GM12878 (cell line): Measurements from ENCODE around the gene SIRT2. TPM values are rescaled to one million over a fixed set of nuclear protein-coding genes. Genes with fewer than 3 reads are reported as not detected.

Experiments
- ATAC-seq: fragments of 200-7000 bp; cut with Tn5 transposase; 3 replicates; pipeline ENCODE4 v1.9.1; 2020; ENCODE audit warnings: mild to moderate bottlenecking, moderate library complexity
- BruUV-seq: library from RNA; stranded (reverse); fragments of 400-500 nt; replicated peaks from 2 replicates; lab custom pipeline; 2021; lab: Mats Ljungman, UMichigan
- CTCF ChIA-PET: fragments of 300-600 bp; sonication (Branson Sonifier 250); formaldehyde crosslinking; extraction: SDS; loops from one replicate; lab custom pipeline; 2021; ENCODE audit warnings: inconsistent platforms; lab: Yijun Ruan, JAX
- POLR2A ChIA-PET: fragments of 350-600 bp; formaldehyde crosslinking; extraction: SDS; loops from one replicate; lab custom pipeline; 2021; ENCODE audit warnings: inconsistent platforms; lab: Charles Lee
- RAD21 ChIA-PET: fragments of 300-600 bp; sonication (Branson Sonifier 250); formaldehyde crosslinking; loops from one replicate; lab custom pipeline; 2023; ENCODE audit warnings: antibody characterized with exemption; ENCODE audit not compliant: unreplicated experiment; lab: Charles Lee
- SMC1A ChIA-PET: fragments of 300-600 bp; sonication (Branson Sonifier 250); formaldehyde crosslinking; loops from one replicate; lab custom pipeline; 2023; ENCODE audit not compliant: unreplicated experiment, uncharacterized antibody; lab: Charles Lee
- DNase-seq: peaks from one replicate; pipeline ENCODE4 v3.0.0-alpha.2; 2011; ENCODE audit warnings: low read depth, low spot score
- FAIRE-seq: peaks from 3 replicates; lab custom pipeline; 2011; peaks lifted over from hg19 to GRCh38; lab: Jason Lieb, UNC
- H2AFZ ChIP-seq: 2 replicates; pipeline ENCODE4 v1.6.0; 2011; ENCODE audit warnings: low read depth, low read length, control low read depth; ENCODE audit not compliant: control insufficient read depth
- H3K27ac ChIP-seq: 2 replicates; pipeline ENCODE4 v1.5.1; 2011; ENCODE audit warnings: control low read depth; ENCODE audit not compliant: control insufficient read depth, insufficient read depth
- H3K27me3 ChIP-seq, 2 experiments: replicated peaks in 1 of 2; 2 replicates each; pipeline versions ENCODE4 v1.6.0 to v1.6.1; 2011; ENCODE audit warnings: low read length in 1 of 2; ENCODE audit not compliant: control insufficient read depth in 2 of 2, insufficient read depth in 2 of 2
- H3K36me3 ChIP-seq, 2 experiments: 2 replicates each; pipeline ENCODE4 v1.5.1; 2011; ENCODE audit warnings: low read length in 1 of 2; ENCODE audit not compliant: control insufficient read depth in 2 of 2, insufficient read depth in 2 of 2
- H3K4me1 ChIP-seq: 2 replicates; pipeline ENCODE4 v1.6.1; 2011; ENCODE audit warnings: mild to moderate bottlenecking, low read length, moderate library complexity, mixed read lengths; ENCODE audit not compliant: control insufficient read depth, insufficient read depth
- H3K4me2 ChIP-seq: 2 replicates; pipeline ENCODE4 v1.6.0; 2011; ENCODE audit warnings: control low read depth; ENCODE audit not compliant: control insufficient read depth, insufficient read depth
- H3K4me3 ChIP-seq: fragments of 200-600 bp; sonication (generic); 2 replicates; pipeline ENCODE4 v1.5.1; 2016
- H3K79me2 ChIP-seq: 2 replicates; pipeline ENCODE4 v1.6.0; 2011; ENCODE audit warnings: low read length; ENCODE audit not compliant: control insufficient read depth, insufficient read depth
- H3K9ac ChIP-seq: 2 replicates; pipeline ENCODE4 v1.8.0; 2011; ENCODE audit warnings: low read length, control low read depth, mixed read lengths; ENCODE audit not compliant: control insufficient read depth, insufficient read depth
- H3K9me3 ChIP-seq: replicated peaks from 3 replicates; pipeline ENCODE4 v1.5.1; 2011; ENCODE audit warnings: mild to moderate bottlenecking, low read length; ENCODE audit not compliant: control insufficient read depth, insufficient read depth
- H4K20me1 ChIP-seq: 2 replicates; pipeline ENCODE4 v1.6.0; 2011; ENCODE audit not compliant: control insufficient read depth, insufficient read depth
- BHLHE40 ChIP-seq, 2 experiments: fragments of 450-650 bp in 1 of 2; IDR thresholded peaks; 2 replicates each; pipeline ENCODE4 v1.6.1; 2011 to 2017; ENCODE audit warnings: low read depth in 2 of 2, borderline replicate concordance in 1 of 2, improper control_type of control experiment in 1 of 2, low read length in 1 of 2, mild to moderate bottlenecking in 1 of 2
- CBX3 ChIP-seq: fragments of 200-600 bp; sonication (generic); IDR thresholded peaks from 2 replicates; pipeline ENCODE4 v1.6.1; 2016; ENCODE audit warnings: low read depth, borderline replicate concordance
- CEBPB ChIP-seq, 2 experiments: fragments of 150-350 bp in 1 of 2; IDR thresholded peaks; 2 replicates each; pipeline ENCODE4 v1.6.1; 2012 to 2014; ENCODE audit warnings: low read depth in 2 of 2, low read length in 2 of 2, borderline replicate concordance in 1 of 2, inconsistent platforms in 1 of 2
- CTCF ChIP-seq, 3 experiments: IDR thresholded peaks in 2 of 3; conservative IDR thresholded peaks in 1 of 3; 2 replicates each; pipeline ENCODE4 v1.5.1; 2011; ENCODE audit warnings: low read depth in 3 of 3, low read length in 3 of 3, mild to moderate bottlenecking in 3 of 3, control low read depth in 2 of 3, moderate library complexity in 2 of 3, inconsistent platforms in 1 of 3, mixed read lengths in 1 of 3; ENCODE audit not compliant: control insufficient read depth in 2 of 3, insufficient read depth in 1 of 3; ENCODE audit errors: extremely low read depth in 1 of 3
- EP300 ChIP-seq, 2 experiments: fragments of 150-350 bp in 1 of 2; IDR thresholded peaks; 2 replicates each; pipeline ENCODE4 v1.6.1; 2011 to 2012; ENCODE audit warnings: low read depth in 2 of 2, low read length in 2 of 2, borderline replicate concordance in 1 of 2, improper control_type of control experiment in 1 of 2, inconsistent platforms in 1 of 2; ENCODE audit not compliant: control insufficient read depth in 1 of 2
- HDAC2 ChIP-seq: fragments of 200-600 bp; sonication (generic); IDR thresholded peaks from 2 replicates; pipeline ENCODE4 v1.6.1; 2017
- KAT2A ChIP-seq: conservative IDR thresholded peaks from 2 replicates; pipeline ENCODE4 v1.6.1; 2011; ENCODE audit warnings: low read depth, low read length; ENCODE audit not compliant: control insufficient read depth
- PAX5 ChIP-seq: IDR thresholded peaks from 2 replicates; pipeline ENCODE4 v1.6.1; 2011; ENCODE audit warnings: low read depth, low read length, borderline replicate concordance
- PBX3 ChIP-seq: IDR thresholded peaks from 2 replicates; pipeline ENCODE4 v1.6.1; 2011; ENCODE audit warnings: mild to moderate bottlenecking, low read depth, low read length, moderate library complexity; ENCODE audit not compliant: insufficient replicate concordance
- PML ChIP-seq: IDR thresholded peaks from 2 replicates; pipeline ENCODE4 v1.6.1; 2012; ENCODE audit warnings: low read length, inconsistent platforms
- POLR2AphosphoS2 ChIP-seq: IDR thresholded peaks from 2 replicates; pipeline ENCODE4 v1.6.1; 2011; ENCODE audit warnings: low read depth, mild to moderate bottlenecking, low read length, improper control_type of control experiment, moderate library complexity
- SMARCA5 ChIP-seq: fragments of 450-650 bp; IDR thresholded peaks from 2 replicates; pipeline ENCODE4 v1.6.1; 2017; ENCODE audit warnings: mild to moderate bottlenecking
- SREBF1 ChIP-seq: IDR thresholded peaks from 2 replicates; pipeline ENCODE4 v1.6.1; 2012; ENCODE audit warnings: mild to moderate bottlenecking, low read length
- TCF7 ChIP-seq: IDR thresholded peaks from 2 replicates; pipeline ENCODE4 v1.6.1; 2014; ENCODE audit warnings: antibody characterized with exemption, borderline replicate concordance
- ZNF24 ChIP-seq: fragments of 450-650 bp; IDR thresholded peaks from 2 replicates; pipeline ENCODE4 v1.6.1; 2017; ENCODE audit warnings: antibody characterized with exemption, mild to moderate bottlenecking
- ZNF622 ChIP-seq: fragments of 450-650 bp; IDR thresholded peaks from 2 replicates; pipeline ENCODE4 v1.6.1; 2017; ENCODE audit warnings: mild to moderate bottlenecking, inconsistent platforms
- WGBS: methylation state at CpG from one replicate; pipeline ENCODE4 v1.1.6; 2016; ENCODE audit warnings: low lambda C conversion rate; ENCODE audit not compliant: insufficient replicate concordance, insufficient coverage; ENCODE audit errors: missing lambda C conversion rate; 5-methylcytosine and 5-hydroxymethylcytosine counted together
- in situ Hi-C: fragments of 300-500 bp; cut with MboI; formaldehyde crosslinking; loops from 9 replicates; pipeline ENCODE4 v1.14.3; 2018; ENCODE audit warnings: mixed read lengths
- intact Hi-C: fragments of 100-400 bp; cut with micrococcal nuclease; formaldehyde crosslinking; loops from one replicate; pipeline ENCODE4 v1.14.2; 2022; ENCODE audit not compliant: unreplicated experiment
- polyA plus RNA-seq, 11 experiments: library from polyadenylated mRNA; depleted of rRNA in 4 of 11; unstranded in 6 of 11; stranded (reverse) in 5 of 11; fragments of >200 nt; fragmentation: Nextera tagmentation in 4 of 11; fragmentation: Illumina TruSeq in 1 of 11; extraction: Ambion mirVana in 4 of 11; extraction: Trizol in 1 of 11; gene quantifications; 1 replicate in 1 of 11; 2 replicates in 10 of 11; pipeline versions ENCODE4 v1.2.1 to v1.2.3, GENCODE V29; 2011 to 2016; ENCODE audit warnings: inconsistent platforms in 2 of 11, missing spikeins in 2 of 11, low read depth in 1 of 11
- total RNA-seq, 4 experiments: library from RNA; depleted of rRNA in 3 of 4; stranded (reverse); fragments of >200 nt in 3 of 4; fragmentation: Illumina TruSeq in 1 of 4; extraction: Trizol in 1 of 4; gene quantifications; 2 replicates each; pipeline versions ENCODE4 v1.2.1 to v1.2.3, GENCODE V29; 2013 to 2021

SIRT2 gene
- total and polyA plus RNA-seq, 10 of the 15 experiments (the other 5 are each of a cell fraction or from before 2014, with no cell fraction given) = 1.4 to 38.7 (median 24.1) TPM

- no peaks in the 10 kb centered on the region for H3K9me3 ChIP-seq
- H3K9ac ChIP-seq = no peak overlapping the region
- H3K4me1 ChIP-seq = no peaks in the 10 kb centered on the region; the same call in 1 of the 2 replicates
- no peak overlapping the region for H3K4me2 ChIP-seq
- peaks cover 4% of the 10 kb centered on the region for H3K79me2 ChIP-seq
- in situ Hi-C loops = no loop called here
- ChIA-PET POLR2A (no interaction called here), RAD21 (no interaction called here), SMC1A (no interaction called here), CTCF (interaction anchor here (2.1 kb wide), 1 partner anchor 409 kb away, joined by 4 read pairs; no protein-coding TSS in a partner anchor)
- no peak for ATAC-seq
- no peaks in the 10 kb centered on the region for H3K27me3 ChIP-seq
- 94% methylated on average over 7 of the region's 7 CpGs for WGBS
- no peaks in the 10 kb centered on the region for H4K20me1 ChIP-seq
- BruUV-seq = no TSS peak
- no peak for FAIRE-seq
- H3K27ac ChIP-seq = no peak overlapping the region
- no peak overlapping the region for H3K4me3 ChIP-seq
- no peak for DNase-seq
- peaks cover 1 to 14% of the 10 kb centered on the region in 2 experiments for H3K36me3 ChIP-seq
- intact Hi-C loops = no loop called here
- TF ChIP-seq TCF7 (no peak), ZNF24 (no peak), CBX3 (no peak), PAX5 (no peak), ZNF622 (no peak), PML (no peak)
- no peak overlapping the region for H2AFZ ChIP-seq
These were observed 25.0 kb upstream of the SIRT2 start for GRCh38 chr19:38924388-38924787.

GRCh38 chr19:38922482-38922881, 23.1 kb upstream of the SIRT2 start:
- no peaks in the 10 kb centered on the region for H3K4me1 ChIP-seq
- H3K4me2 ChIP-seq = no peak overlapping the region
- no peak overlapping the region for H2AFZ ChIP-seq
- H3K27me3 ChIP-seq = no peaks in the 10 kb centered on the region
- ATAC-seq = no peak
- 69% methylated on average over 5 of the region's 5 CpGs for WGBS
- POLR2A ChIA-PET = interaction anchor here (0.8 kb wide), 1 partner anchor 185 kb away, joined by 5 read pairs; no protein-coding TSS in a partner anchor
- intact Hi-C loops = no loop called here
- H3K9ac ChIP-seq = no peak overlapping the region
- CTCF ChIA-PET = no interaction called here
- RAD21 ChIA-PET = no interaction called here
- no peaks in the 10 kb centered on the region; the same call in 1 of the 2 replicates for H3K79me2 ChIP-seq
- no peak for FAIRE-seq
- no peak overlapping the region for H3K4me3 ChIP-seq
- in situ Hi-C loops = no loop called here
- no peak overlapping the region for H3K27ac ChIP-seq
- no TSS peak for BruUV-seq
- H4K20me1 ChIP-seq = no peaks in the 10 kb centered on the region
- no peak for DNase-seq
- H3K36me3 ChIP-seq = peaks cover 1 to 14% of the 10 kb centered on the region in 2 experiments
- no peaks in the 10 kb centered on the region for H3K9me3 ChIP-seq
- SMC1A ChIA-PET = no interaction called here
- TF ChIP-seq POLR2AphosphoS2 (no peak), EP300 (IDR thresholded peaks at IDR 0.05; ENCODE audit: borderline replicate concordance in 1 of 2, control insufficient read depth in 1 of 2, low read depth in 2 of 2, low read length in 2 of 2) (no peak), HDAC2 (no peak), CTCF (IDR thresholded peaks at IDR 0.05 in 2 of 3, conservative IDR thresholded peaks at IDR 0.05 in 1 of 3; ENCODE audit: control insufficient read depth in 2 of 3, extremely low read depth in 1 of 3, insufficient read depth in 1 of 3, low read depth in 3 of 3, low read length in 3 of 3) (no peak), KAT2A (no peak), SREBF1 (no peak), BHLHE40 (IDR thresholded peaks at IDR 0.05; ENCODE audit: borderline replicate concordance in 1 of 2, low read depth in 2 of 2, low read length in 1 of 2) (no peak), CEBPB (IDR thresholded peaks at IDR 0.05; ENCODE audit: borderline replicate concordance in 1 of 2, low read depth in 2 of 2, low read length in 2 of 2) (no peak), SMARCA5 (no peak), PBX3 (no peak)
